DMS53 (cell line): Measurements from ENCODE around the gene CFAP77.

Source experiments
- DNase-seq: peaks from one replicate; lab custom pipeline; 2025; lab: John Stamatoyannopoulos, UW

The CFAP77 gene

GRCh38 chr9:132489536-132489935, 79.5 kb downstream of the CFAP77 start:
- no peak for DNase-seq

- DNase-seq: no peak
These were observed 84.8 kb downstream of the CFAP77 start for GRCh38 chr9:132494857-132495256.

- no peak for DNase-seq
These were observed 87.7 kb downstream of the CFAP77 start for GRCh38 chr9:132497731-132498130.

- no peak for DNase-seq
These were observed 88.7 kb downstream of the CFAP77 start for GRCh38 chr9:132498531-132499210.

GRCh38 chr9:132499251-132499650, 89.2 kb downstream of the CFAP77 start:
- DNase-seq: no peak

GRCh38 chr9:132500193-132500592, 90.2 kb downstream of the CFAP77 start:
- DNase-seq: no peak

- no peak for DNase-seq
These were observed 92.5 kb downstream of the CFAP77 start for GRCh38 chr9:132502480-132502879.

GRCh38 chr9:132503116-132503515, 93.1 kb downstream of the CFAP77 start:
- DNase-seq: no peak

GRCh38 chr9:132504488-132504887, 94.5 kb downstream of the CFAP77 start:
- no peak for DNase-seq

GRCh38 chr9:132505991-132506655, 96.1 kb downstream of the CFAP77 start:
- DNase-seq: no peak

GRCh38 chr9:132506977-132507669, 97.1 kb downstream of the CFAP77 start:
- DNase-seq: peak; percentile 31

- DNase-seq: peak; percentile 79
These were observed 97.9 kb downstream of the CFAP77 start for GRCh38 chr9:132507670-132508469.

GRCh38 chr9:132509928-132510874, 100.2 kb downstream of the CFAP77 start:
- DNase-seq: no peak

- no peak for DNase-seq
These were observed 101.4 kb downstream of the CFAP77 start for GRCh38 chr9:132511191-132511999.

GRCh38 chr9:132513416-132513815, 103.4 kb downstream of the CFAP77 start:
- no peak for DNase-seq

GRCh38 chr9:132514011-132514744, 104.2 kb downstream of the CFAP77 start:
- DNase-seq: no peak

- DNase-seq: no peak
These were observed 104.8 kb downstream of the CFAP77 start for GRCh38 chr9:132514821-132515220.

- no peak for DNase-seq
These were observed 106.3 kb downstream of the CFAP77 start for GRCh38 chr9:132516301-132516700.

GRCh38 chr9:132516911-132517310, 106.9 kb downstream of the CFAP77 start:
- peak; percentile 68 for DNase-seq
